Pancreas (tissue), 10 donors: ENCODE measurements around the gene EML1. TPM values are rescaled to one million over a fixed set of nuclear protein-coding genes. Genes with fewer than 3 reads are reported as not detected.

Experiments used
- ATAC-seq, 4 donors: fragments of 200-7000 bp; cut with Tn5 transposase; one replicate each; pipeline versions ENCODE4 v1.8.0 to v1.9.1; 2020; ENCODE audit warnings: mild to moderate bottlenecking in 4 of 4, moderate library complexity in 4 of 4
- DNase-seq, 6 donors: peaks; one replicate each; pipeline ENCODE4 v3.0.0-alpha.2; 2020
- FAIRE-seq: peaks from 2 replicates; lab custom pipeline; 2012; peaks lifted over from hg19 to GRCh38; lab: Jason Lieb, UNC
- H3K27ac ChIP-seq, 4 donors: fragments of 200-600 bp; sonication (generic); 1 replicate in 3 of 4; 2 replicates in 1 of 4; pipeline versions ENCODE4 v1.5.0 to v1.8.0; 2020
- H3K27me3 ChIP-seq, 4 donors: fragments of 200-600 bp; one replicate each; pipeline ENCODE4 v1.8.0; 2021
- H3K36me3 ChIP-seq, 3 donors: fragments of 200-600 bp; sonication (generic) in 1 of 3; one replicate each; pipeline versions ENCODE4 v1.5.0 to v1.8.0; 2020 to 2021
- H3K4me1 ChIP-seq, 3 donors: fragments of 200-600 bp; one replicate each; pipeline ENCODE4 v1.8.0; 2021
- H3K4me3 ChIP-seq, 4 donors: fragments of 200-600 bp; sonication (generic) in 2 of 4; one replicate each; pipeline versions ENCODE4 v1.5.0 to v1.8.0; 2020 to 2021
- H3K9me3 ChIP-seq, 4 donors: fragments of 200-600 bp; one replicate each; pipeline ENCODE4 v1.8.0; 2021
- CTCF ChIP-seq, 4 donors: fragments of 200-600 bp; sonication (generic) in 3 of 4; IDR thresholded peaks; one replicate each; pipeline versions ENCODE4 v1.5.0 to v1.8.0; 2021; ENCODE audit warnings: antibody characterized with exemption in 4 of 4
- WGBS, 2 donors: extraction: QIAGEN DNeasy Blood & Tissue Kit; methylation state at CpG; one replicate each; pipeline ENCODE4 v1.1.7; 2013; 5-methylcytosine and 5-hydroxymethylcytosine counted together
- intact Hi-C, 3 donors: fragments of 100-400 bp; cut with DNase I; formaldehyde crosslinking; loops; one replicate each; pipeline versions ENCODE4 v1.11.1 to v1.14.2; 2022
- polyA plus RNA-seq, 2 donors: library from polyadenylated mRNA; stranded (reverse); fragments of 200-250 nt; gene quantifications; one replicate each; pipeline ENCODE4 v1.2.3, GENCODE V29; 2013
- total RNA-seq, 6 donors: library from RNA; stranded (reverse); fragmentation: NEBNext Ultra II Directional in 4 of 6; extraction: Animal tissue kit (Norgen Biotek cat#: 25700) in 4 of 6; gene quantifications; one replicate each; pipeline versions ENCODE4 v1.2.1 to v1.2.4, GENCODE V29; 2021 to 2023
- donor health status: healthy with polysubstance abuse.
- donor health status: DM: no; HTN: no; CAD: no; lungs with moderate emphysema.
- donor health status: DM: no; HTN: no; CAD: no.
- donor health status: control.
- donor health status: control.
- donor health status: Bipolar disorder and iron deficiency.
- donor health status: DM: yes; HTN: yes; CAD: no.
- donor health status: DM: no; HTN: no; CAD: no.
- donor health status: DM: no; HTN: no; CAD: no.
- donor health status: DM: yes; HTN: yes; CAD: no.

Gene EML1
- total and polyA plus RNA-seq, 8 donors, result 3.8 to 13.4 (median 9.7) TPM

- Histone ChIP-seq H3K27ac (no peak overlapping the region), H3K36me3 (no peaks in the 10 kb centered on the region), H3K4me1 (peaks cover 0 to 5% (median 0%) of the 10 kb centered on the region in 3 donors), H3K4me3 (no peak overlapping the region), H3K27me3 (no peaks in the 10 kb centered on the region), H3K9me3 (no peaks in the 10 kb centered on the region)
- DNase-seq (no peak), FAIRE-seq (no peak), ATAC-seq (no peak)
- TF ChIP-seq CTCF (IDR thresholded peaks at IDR 0.05), result no peak
- intact Hi-C loops, result no loop called here
- WGBS, 2 donors, result 88 to 92% methylated on average over 11 of the region's 11 CpGs
Measured at GRCh38 chr14:99968191-99968920, 175.1 kb downstream of the EML1 start.

GRCh38 chr14:99968941-99969340 lies 175.7 kb downstream of the EML1 start:
- intact Hi-C loops, result no loop called here
- H3K4me1 ChIP-seq, result peaks cover 0 to 5% (median 0%) of the 10 kb centered on the region in 3 donors
- no peak overlapping the region for H3K4me3 ChIP-seq
- no peaks in the 10 kb centered on the region for H3K9me3 ChIP-seq
- H3K27me3 ChIP-seq, result no peaks in the 10 kb centered on the region
- 80 to 85% methylated on average over 5 of the region's 5 CpGs for WGBS, 2 donors
- TF ChIP-seq CTCF (IDR thresholded peaks at IDR 0.05), result no peak
- ATAC-seq (no peak), DNase-seq (no peak), FAIRE-seq (no peak)
- H3K36me3 ChIP-seq, result no peaks in the 10 kb centered on the region
- H3K27ac ChIP-seq, result no peak overlapping the region

- Histone ChIP-seq H3K4me1 (peaks cover 0 to 1% (median 0%) of the 10 kb centered on the region in 3 donors), H3K27me3 (no peaks in the 10 kb centered on the region), H3K4me3 (no peak overlapping the region), H3K27ac (no peak overlapping the region), H3K9me3 (no peaks in the 10 kb centered on the region), H3K36me3 (no peaks in the 10 kb centered on the region)
- WGBS, 2 donors, result 73 to 74% methylated on average over 6 of the region's 6 CpGs
- DNase-seq (no peak), FAIRE-seq (no peak), ATAC-seq (no peak)
- TF ChIP-seq CTCF (IDR thresholded peaks at IDR 0.05), result no peak
- intact Hi-C loops, result no loop called here
Measured at GRCh38 chr14:99969673-99970322, 176.6 kb downstream of the EML1 start.

- no peaks in the 10 kb centered on the region for H3K9me3 ChIP-seq
- FAIRE-seq, result no peak
- TF ChIP-seq CTCF (IDR thresholded peaks at IDR 0.05), result no peak
- no peaks in the 10 kb centered on the region for H3K27me3 ChIP-seq
- peak; percentile 91 to 95 (median 92) for ATAC-seq
- no peaks in the 10 kb centered on the region for H3K36me3 ChIP-seq
- peak; percentile 68 to 92 (median 84) for DNase-seq
- no peaks in the 10 kb centered on the region for H3K4me1 ChIP-seq
- peak overlapping the region in 3 of 4 donors; percentile 33 to 59 (median 52) for H3K27ac ChIP-seq
- H3K4me3 ChIP-seq, result peak overlapping the region; percentile 58 to 88 (median 67)
- WGBS, 2 donors, result 3 to 9% methylated on average over 37 to 115 of the region's 117 CpGs
- intact Hi-C loops, result no loop called here
Measured at GRCh38 chr14:99971087-99971940, 178.1 kb downstream of the EML1 start.
